GM19035 (cell line): ENCODE data around the gene ROM1.
"Not testable (repeated sequence)": the region's sequence is repeated elsewhere in the genome, so short reads cannot be mapped to it uniquely, and the experiment has no call there.

Experiments used
- ATAC-seq: cut with Tn5 transposase; IDR thresholded peaks from one replicate; pipeline ENCODE4 v1.9.1; 2021; ENCODE audit not compliant: unreplicated experiment

Gene ROM1

GRCh38 chr11:62607714-62608113, 5.3 kb upstream of the ROM1 start:
- ATAC-seq: no peak

- ATAC-seq: no peak
Observed at GRCh38 chr11:62608776-62609175, 4.3 kb upstream of the ROM1 start.

DNA sequence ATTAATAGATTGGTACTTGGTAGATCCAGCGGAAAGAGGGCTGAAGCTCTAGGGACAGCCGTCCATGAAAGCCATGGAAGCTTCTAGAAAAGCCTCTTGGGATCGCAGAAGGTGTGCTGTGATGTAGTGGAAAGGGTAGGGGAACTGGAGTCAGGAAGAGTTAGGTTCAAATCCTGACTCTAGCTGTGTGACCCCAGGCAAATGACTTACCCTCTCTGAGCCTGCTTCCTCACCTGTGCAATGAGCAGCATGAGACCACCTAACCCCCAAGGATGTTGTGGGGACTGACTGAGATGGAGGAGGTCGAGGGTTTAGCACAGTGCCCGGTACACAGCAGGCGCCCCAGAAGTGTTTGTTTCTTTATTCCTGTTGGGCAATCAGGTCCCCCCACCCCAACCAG, 2.7 kb upstream of the ROM1 start:
- ATAC-seq: no peak

DNA sequence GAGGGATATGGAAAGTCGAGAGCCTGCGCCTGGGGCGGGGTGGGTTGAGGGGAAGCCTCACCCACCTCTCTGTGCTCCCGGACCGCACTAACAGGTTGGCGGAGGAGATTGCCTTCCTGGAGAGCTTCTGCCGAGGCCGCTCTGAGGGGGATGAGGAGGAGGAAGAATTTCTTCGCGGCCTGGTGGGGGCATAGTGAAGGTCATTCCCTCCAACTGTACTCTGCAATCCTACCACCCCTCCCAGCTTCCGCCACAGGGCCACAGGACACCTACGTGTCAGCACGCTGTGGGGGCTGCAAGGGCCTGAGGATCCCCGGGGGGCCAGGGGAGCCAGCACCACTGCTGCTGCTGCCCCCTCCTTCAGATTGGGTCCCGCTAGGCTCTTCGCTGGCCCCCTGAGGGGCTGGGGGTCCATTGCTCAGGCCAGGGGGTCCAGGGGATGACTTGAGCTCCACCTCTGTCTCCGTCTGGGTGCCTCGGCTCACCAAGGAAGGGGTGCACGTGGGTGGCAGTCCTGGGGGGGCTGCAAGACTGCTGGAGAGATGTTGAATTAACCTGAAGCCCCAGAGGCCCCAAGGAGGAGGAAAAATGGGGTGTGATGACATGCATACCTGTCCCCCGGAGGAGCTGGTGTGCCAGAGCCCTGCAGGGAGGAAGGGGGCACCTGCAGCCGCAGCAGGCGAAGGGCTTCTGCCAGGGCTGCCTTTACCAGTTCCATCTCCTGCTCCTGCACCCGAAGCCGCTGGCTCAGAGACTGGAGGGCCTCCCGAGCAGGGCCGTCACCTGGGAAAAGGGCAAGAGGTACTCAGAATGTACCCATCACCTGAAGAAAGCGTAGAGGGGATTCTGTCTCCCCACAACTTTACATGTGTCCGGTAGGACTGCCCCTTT, 2.0 kb upstream of the ROM1 start:
- no peak for ATAC-seq

DNA sequence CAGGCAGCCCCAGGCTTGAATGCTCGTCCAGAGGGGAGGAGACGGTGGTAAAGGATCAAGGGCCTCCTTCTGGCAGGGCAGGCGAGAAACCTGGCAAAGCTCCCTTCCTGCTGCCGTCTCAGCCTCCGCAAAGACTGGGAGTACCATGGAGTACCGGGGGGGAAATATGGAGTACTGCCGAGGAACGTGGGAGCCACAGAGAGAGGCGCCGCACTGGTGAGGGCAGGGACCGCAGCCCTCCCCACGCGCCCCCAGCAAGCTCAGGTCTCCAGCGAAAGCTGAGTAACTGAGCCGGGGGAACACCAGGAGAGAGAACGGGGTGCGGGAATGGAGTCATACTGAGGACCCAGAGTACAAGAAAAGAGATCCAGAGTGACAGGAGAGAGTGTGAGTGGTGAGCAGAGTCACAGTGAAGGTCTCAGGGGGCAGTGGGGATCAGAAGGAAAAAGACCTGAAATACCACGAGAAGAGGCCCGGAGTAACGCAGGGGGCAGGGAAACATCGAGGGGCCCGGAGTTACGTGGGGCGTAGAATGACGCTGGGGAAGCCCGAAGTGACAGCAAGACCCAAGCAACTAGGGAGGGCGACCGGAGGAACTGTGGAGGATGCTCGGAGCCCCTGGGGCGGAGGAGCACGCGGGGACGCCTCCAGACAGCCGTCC, 1.2 kb upstream of the ROM1 start:
- peak; percentile 1 for ATAC-seq

DNA sequence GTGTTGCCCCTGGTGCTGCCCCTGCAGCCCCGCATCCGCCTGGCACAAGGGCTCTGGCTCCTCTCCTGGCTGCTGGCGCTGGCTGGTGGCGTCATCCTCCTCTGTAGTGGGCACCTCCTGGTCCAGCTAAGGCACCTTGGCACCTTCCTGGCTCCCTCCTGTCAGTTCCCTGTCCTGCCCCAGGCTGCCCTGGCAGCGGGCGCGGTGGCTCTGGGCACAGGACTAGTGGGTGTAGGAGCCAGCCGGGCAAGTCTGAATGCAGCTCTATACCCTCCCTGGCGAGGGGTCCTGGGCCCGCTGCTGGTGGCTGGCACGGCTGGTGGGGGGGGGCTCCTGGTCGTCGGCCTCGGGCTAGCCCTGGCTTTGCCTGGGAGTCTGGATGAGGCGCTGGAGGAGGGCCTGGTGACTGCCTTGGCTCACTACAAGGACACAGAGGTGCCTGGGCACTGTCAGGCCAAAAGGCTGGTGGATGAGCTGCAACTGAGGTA, 278 bp downstream of the ROM1 start:
- ATAC-seq: no peak

DNA sequence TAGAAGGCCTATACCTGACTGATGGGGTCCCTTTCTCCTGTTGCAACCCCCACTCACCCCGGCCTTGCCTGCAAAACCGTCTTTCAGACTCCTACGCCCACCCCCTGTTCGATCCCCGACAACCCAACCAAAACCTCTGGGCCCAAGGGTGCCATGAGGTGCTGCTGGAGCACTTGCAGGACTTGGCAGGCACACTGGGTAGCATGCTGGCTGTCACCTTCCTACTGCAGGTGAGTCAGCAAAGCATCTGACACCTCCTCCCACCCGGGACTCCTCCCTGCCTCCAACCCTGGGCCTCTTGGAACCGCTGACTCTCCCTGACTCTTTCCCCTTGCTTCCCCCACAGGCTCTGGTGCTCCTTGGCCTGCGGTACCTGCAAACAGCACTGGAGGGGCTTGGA, 1.2 kb downstream of the ROM1 start:
- ATAC-seq: no peak

DNA sequence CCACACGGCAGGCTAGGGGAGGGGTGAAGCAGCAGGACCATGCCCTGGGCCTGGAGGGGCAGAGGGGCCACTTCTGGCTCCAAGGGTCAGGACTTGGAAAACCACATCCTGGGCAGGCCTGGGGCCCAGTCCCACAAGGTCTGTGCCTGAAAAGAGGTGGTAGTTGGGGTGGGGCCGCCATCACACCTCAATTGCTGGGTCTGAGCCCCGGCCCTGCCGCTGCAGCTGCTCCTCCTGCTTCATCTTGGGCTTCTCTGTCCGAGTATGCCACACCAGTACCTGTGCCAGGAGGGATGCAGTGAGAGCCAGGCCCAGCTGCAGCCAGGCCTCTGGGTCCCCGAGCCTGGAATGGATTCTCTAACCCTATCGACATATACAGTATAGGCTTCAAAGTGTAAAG, 2.5 kb downstream of the ROM1 start:
- no peak for ATAC-seq

GRCh38 chr11:62616957-62617356, 3.9 kb downstream of the ROM1 start:
- not testable (repeated sequence) for ATAC-seq

GRCh38 chr11:62621027-62621566, 8.0 kb downstream of the ROM1 start:
- ATAC-seq: no peak

DNA sequence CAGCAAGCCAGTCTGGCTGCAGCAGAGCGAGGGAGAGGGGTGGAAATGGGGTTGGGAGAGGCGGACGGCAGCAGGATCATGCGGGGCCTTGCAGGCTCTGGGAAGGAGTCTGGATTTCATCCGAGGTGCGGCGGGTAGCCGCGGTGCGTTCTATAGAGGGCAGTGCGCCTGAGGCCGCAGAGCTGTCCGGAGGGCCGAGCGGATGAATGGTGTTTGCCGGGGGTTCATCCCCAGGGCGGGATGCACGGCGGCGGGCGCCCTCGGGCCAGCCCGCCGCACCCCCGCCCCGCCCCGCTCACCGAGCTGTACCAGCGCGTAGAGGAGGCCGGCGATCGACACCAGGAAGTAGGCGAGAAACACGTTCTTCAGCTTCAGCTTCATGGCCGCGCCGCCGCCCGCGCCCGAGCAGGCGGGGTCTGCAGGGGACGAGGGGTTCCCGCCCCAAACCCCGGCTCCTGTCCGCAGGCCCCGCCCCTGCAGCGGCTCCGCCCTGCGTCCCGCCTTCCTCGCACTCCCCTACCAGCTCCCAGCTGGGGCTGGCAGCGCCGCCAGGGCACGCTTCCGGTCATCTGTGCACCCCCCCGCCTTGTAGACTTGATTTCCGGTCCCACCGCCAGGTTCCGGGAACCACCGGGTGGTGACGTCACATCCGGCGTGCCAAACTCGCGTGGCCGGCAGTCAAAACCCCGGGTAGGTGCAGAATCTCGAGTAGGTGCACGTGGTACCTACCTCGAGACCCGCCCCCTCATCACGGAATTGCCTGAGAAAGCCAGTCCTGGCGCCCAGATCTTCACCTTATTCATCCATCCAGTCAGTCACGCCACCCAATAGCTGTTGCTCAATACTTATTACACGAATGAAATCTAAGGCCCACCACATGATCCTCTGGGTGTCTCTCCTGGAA, 8.8 kb downstream of the ROM1 start, which contains the start of gene B3GAT3:
Gene B3GAT3, minus strand, starts transcription at position 420 of the 904 bp plus-strand sequence. Its CDS starts 39 bp downstream, at position 381.
- ATAC-seq: peak; percentile 97

GRCh38 chr11:62622476-62623089, 9.5 kb downstream of the ROM1 start:
- ATAC-seq: no peak

GRCh38 chr11:62627713-62628112, 14.7 kb downstream of the ROM1 start:
- ATAC-seq: no peak

DNA sequence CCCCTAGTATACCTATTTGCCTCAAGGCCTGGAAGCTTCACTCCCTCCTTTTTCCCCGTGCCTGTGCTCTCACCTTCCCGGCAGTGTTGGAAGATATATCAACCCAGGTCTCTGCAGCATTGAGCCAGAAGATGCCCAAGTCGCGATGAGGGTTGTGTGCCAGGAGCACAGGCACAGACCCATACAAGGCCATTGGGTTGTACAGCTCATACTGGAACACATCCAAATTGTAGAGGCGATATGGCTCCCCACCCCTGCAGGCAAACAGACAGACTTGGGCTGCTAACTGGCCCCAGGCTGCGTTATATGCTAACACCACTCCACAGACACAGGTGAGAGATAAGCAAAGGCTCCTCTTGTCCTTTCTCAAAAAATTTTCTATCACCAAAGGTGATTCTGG, 19.4 kb downstream of the ROM1 start:
- ATAC-seq: no peak

- no peak for ATAC-seq
Observed at GRCh38 chr11:62644220-62644619, 31.2 kb downstream of the ROM1 start.

DNA sequence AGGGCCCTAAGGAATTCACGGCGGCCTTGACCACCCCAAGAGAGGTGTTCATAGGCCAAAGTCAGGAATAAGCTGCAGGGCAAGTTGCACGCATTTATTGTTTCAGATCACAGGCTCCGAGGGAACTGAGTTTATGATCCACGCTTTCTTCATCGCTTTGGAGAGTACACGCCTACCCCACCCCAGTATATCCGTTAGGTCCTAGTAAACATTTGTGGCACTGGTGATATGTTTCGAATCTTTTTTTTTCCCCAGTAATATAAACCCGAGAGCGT, 32.6 kb downstream of the ROM1 start:
- ATAC-seq: no peak

- peak; percentile 97 for ATAC-seq
Observed at GRCh38 chr11:62645946-62646824, 33.1 kb downstream of the ROM1 start, which contains the start of gene GANAB. GANAB (minus strand) TSS chr11:62646613; CDS start chr11:62646599, 14 bp downstream.

DNA sequence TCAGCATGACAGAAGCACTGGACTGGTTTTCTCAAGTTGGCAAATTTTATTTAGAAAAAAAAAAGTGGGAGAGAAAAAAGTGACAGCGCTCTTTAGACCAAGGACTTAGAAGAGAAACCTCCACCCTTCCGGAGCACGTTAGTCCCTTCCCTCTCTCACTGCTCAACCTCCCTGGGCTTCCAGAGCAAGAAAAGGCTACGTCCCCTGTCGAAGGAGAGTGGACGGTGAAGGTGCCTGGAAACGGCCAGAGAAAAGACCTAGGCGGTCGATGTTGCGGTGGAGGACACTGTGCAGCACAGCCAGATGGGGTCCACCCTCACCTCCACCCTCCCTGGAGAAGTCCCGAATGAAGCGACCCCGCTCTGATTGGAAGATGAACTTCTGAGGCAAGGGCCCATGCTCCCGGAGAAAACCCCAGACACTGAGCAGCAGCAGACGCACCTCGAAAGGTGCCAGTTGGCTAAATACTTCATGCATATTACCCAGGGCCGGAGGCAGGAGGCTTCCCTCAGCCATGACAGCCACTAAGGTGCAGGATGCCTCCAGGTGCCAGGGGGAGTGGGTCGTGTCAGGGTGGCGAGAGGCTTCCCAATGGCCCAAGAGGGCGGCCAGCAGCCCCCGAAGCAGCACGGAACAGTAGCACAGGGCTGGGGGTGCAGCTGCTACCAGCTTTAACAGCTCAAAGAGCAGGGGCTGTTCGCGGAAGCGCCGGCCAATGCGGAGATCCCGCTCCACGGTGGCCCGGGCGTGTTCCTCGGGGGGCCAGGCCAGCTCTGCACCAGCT, 34.0 kb downstream of the ROM1 start:
- ATAC-seq: no peak

DNA sequence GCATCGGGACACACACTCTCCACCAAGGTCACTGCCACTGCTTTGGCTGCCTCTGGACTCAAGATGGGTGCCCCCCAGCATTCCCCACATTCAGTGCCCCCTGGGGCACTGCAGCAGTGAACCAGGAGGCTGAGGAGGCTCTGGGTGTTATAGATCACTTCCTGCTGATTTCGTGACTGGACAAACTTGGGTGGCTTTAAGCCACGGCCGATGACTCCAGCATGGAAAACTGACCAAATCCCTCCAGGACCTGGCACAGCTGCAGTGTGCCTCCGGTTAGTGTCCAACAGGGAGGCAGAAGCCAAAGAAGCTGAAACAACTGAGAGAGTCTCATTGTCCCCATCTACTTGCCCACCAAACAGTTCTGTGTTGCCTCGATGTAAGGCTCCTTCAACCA, 34.5 kb downstream of the ROM1 start:
- no peak for ATAC-seq
